GM19438 (cell line): ENCODE results near the gene OR4X1.
"Not testable (repeated sequence)": the region's sequence is repeated elsewhere in the genome, so short reads cannot be mapped to it uniquely, and the experiment has no call there.

Source experiments
- ATAC-seq: cut with Tn5 transposase; IDR thresholded peaks from one replicate; pipeline ENCODE4 v1.9.1; 2021; ENCODE audit warnings: low read depth; ENCODE audit not compliant: unreplicated experiment

Gene OR4X1

GRCh38 chr11:48263423-48263911 is at the start of gene OR4X1:
TSS of gene OR4X1 (plus strand) at chr11:48263861. CDS start at chr11:48263861, 0 bp downstream.
- no peak for ATAC-seq

- ATAC-seq = no peak
Measured at GRCh38 chr11:48216510-48216909, 47.2 kb upstream of the OR4X1 start, which contains the start of gene OR4B1. TSS of gene OR4B1 (plus strand) at chr11:48216810. CDS start at chr11:48216810, 0 bp downstream.

- ATAC-seq = no peak
Measured at GRCh38 chr11:48228761-48229160, 34.9 kb upstream of the OR4X1 start.

GRCh38 chr11:48230057-48230456 is 33.6 kb upstream of the OR4X1 start:
- ATAC-seq = not testable (repeated sequence)

- ATAC-seq = no peak
Measured at GRCh38 chr11:48237727-48238126, 25.9 kb upstream of the OR4X1 start.

GRCh38 chr11:48242501-48242900 is 21.2 kb upstream of the OR4X1 start:
- no peak for ATAC-seq

- no peak for ATAC-seq
Measured at GRCh38 chr11:48244804-48245203, 18.9 kb upstream of the OR4X1 start, which contains the start of gene OR4X2. TSS of gene OR4X2 (plus strand) at chr11:48245104. CDS start at chr11:48245104, 0 bp downstream.

- no peak for ATAC-seq
Measured at GRCh38 chr11:48248902-48249301, 14.8 kb upstream of the OR4X1 start.

- no peak for ATAC-seq
Measured at GRCh38 chr11:48261600-48261999, 2.1 kb upstream of the OR4X1 start.

GRCh38 chr11:48270621-48271020 is 7.0 kb downstream of the OR4X1 start:
- ATAC-seq = no peak

GRCh38 chr11:48272606-48273005 is 8.9 kb downstream of the OR4X1 start:
- no peak for ATAC-seq

- no peak for ATAC-seq
Measured at GRCh38 chr11:48305923-48306322, 42.3 kb downstream of the OR4X1 start, which contains the start of gene OR4S1. TSS of gene OR4S1 (plus strand) at chr11:48306223. CDS start at chr11:48306223, 0 bp downstream.

GRCh38 chr11:48307760-48308386 is 44.2 kb downstream of the OR4X1 start:
- peak; percentile 89 for ATAC-seq

- not testable (repeated sequence) for ATAC-seq
Measured at GRCh38 chr11:48313590-48313989, 49.9 kb downstream of the OR4X1 start.
